GM18868 (cell line): Measurements from ENCODE around the gene FAR1.
"Not testable (repeated sequence)": the region's sequence is repeated elsewhere in the genome, so short reads cannot be mapped to it uniquely, and the experiment has no call there.

Source experiments
- ATAC-seq: cut with Tn5 transposase; IDR thresholded peaks from one replicate; pipeline ENCODE4 v1.9.1; 2021; ENCODE audit warnings: mild to moderate bottlenecking, moderate library complexity; ENCODE audit not compliant: unreplicated experiment

Gene FAR1, protein sequence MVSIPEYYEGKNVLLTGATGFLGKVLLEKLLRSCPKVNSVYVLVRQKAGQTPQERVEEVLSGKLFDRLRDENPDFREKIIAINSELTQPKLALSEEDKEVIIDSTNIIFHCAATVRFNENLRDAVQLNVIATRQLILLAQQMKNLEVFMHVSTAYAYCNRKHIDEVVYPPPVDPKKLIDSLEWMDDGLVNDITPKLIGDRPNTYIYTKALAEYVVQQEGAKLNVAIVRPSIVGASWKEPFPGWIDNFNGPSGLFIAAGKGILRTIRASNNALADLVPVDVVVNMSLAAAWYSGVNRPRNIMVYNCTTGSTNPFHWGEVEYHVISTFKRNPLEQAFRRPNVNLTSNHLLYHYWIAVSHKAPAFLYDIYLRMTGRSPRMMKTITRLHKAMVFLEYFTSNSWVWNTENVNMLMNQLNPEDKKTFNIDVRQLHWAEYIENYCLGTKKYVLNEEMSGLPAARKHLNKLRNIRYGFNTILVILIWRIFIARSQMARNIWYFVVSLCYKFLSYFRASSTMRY

DNA sequence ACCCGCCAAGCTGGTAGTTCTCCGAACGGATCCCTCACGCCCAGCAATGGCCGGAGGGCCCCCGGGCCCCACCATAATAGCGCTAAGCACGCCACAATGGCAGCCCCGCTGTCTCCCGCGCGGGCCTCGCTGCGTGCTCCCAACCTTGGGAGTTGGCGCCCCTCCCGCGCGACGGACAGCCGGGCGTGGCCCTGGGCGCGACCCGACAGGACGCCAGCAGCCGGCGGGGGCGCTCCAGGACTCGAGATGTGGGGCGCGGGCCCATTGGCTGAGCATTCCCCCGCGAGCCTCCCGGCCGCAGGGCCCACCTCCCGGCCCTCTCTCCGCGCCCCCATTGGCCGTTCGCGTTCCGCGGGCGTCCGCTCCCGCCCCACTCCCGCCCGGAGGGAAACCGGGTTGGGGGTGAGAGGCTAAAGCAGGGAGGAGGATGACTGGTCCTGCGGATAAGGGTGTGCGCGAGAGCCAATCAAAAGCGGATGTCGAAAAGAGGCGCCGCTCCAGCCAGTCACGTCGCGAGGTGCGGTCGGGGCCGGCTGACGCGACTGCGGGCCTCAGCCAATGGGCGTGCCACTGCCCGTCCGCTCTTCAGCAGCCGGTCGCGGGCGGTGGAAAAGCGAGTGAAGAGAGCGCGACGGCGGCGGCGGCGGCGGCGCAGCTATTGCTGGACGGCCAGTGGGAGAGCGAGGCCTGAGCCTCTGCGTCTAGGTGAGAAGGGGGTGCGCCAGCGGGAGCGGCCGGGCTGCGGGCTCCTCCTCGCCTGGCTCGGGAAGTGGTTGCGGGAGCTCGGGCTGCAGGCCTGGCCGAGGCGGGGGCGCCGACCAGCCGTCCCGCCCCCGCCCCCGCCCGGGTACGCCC, at the start of gene FAR1:
FAR1 (plus strand) TSS at position 567 of the 855 bp plus-strand sequence. CDS start 26,098 bp downstream, outside the sequence.
- ATAC-seq, result peak; percentile 88

DNA sequence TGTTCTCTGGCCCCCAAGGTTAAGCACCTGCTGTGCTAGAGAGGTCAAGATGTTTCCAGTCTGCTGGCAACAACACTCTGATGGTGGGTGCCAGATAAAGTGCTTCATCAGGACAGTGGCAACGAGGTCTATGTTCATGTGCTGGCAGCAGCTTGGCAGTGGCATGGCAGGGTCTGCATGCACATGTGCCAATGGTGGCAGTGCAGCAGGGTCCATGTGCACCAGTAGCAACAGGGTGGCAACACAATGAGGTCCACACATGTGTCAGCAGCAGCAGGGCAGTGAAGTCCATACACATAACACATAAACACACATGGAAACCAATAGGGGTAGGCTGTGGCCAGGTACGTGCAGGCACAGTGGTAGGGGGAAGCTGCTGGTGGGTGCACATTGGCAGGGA, 48.4 kb upstream of the FAR1 start:
- no peak for ATAC-seq

GRCh38 chr11:13626818-13627217, 41.6 kb upstream of the FAR1 start:
- not testable (repeated sequence) for ATAC-seq

- not testable (repeated sequence) for ATAC-seq
Measured at GRCh38 chr11:13628634-13629033, 39.8 kb upstream of the FAR1 start.

- ATAC-seq, result no peak
Measured at GRCh38 chr11:13629779-13630178, 38.7 kb upstream of the FAR1 start.

GRCh38 chr11:13635290-13635689, 33.2 kb upstream of the FAR1 start:
- no peak for ATAC-seq

- ATAC-seq, result no peak
Measured at GRCh38 chr11:13635804-13636203, 32.7 kb upstream of the FAR1 start.

GRCh38 chr11:13637125-13638069, 31.1 kb upstream of the FAR1 start:
- ATAC-seq, result no peak

GRCh38 chr11:13638422-13638821, 30.0 kb upstream of the FAR1 start:
- no peak for ATAC-seq

DNA sequence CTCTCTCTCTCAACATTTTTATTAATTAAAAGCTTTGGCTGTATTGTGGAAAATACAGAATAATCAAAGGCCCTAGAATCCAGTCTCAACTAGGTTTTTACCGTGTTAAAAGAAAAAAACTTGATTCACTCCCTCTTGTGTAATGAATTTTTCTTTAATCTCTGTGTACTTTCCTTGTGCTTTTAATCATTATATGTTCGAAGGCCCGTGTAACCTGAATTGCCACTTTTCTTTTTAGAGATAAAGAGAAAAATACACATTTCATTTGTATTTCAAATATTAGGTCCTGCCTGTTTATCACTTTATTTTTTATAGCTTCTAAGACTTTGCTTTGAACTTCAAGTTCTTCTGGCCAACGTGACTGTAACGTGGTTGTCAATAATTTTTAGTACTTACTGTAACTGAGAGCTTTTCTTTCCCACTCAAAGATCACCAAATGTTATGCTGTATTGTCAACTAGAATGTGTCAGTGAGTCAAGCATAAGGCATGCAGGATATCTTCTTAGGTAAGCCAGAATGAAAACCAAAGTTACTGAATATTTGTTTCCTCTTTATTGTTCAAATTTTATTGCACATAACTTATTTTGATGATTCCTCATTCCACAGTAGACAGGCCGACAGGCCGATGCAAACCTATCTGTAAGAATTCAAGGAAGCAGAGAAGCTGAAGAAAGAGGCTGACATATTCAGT, 23.3 kb upstream of the FAR1 start:
- ATAC-seq, result no peak

DNA sequence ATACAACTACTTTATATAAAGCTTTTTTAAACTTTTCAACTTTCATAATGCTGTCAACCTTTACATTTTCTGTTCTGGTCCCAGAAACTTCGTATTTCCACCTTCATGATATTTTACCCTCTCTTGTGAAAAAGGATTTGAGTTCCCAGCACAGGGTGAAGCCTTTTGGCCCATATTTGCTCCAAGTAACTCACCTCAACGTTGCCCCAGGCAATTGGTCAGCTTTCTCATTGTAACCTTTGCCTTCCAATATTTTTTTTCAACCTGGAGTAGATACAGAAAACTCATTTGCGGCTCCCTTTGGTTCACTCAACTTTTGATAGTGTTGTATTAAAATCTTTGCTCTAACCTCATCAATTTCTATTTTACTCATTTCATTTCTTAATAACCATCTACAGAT, 21.1 kb upstream of the FAR1 start:
- no peak for ATAC-seq

GRCh38 chr11:13649619-13650018, 18.8 kb upstream of the FAR1 start:
- no peak for ATAC-seq

GRCh38 chr11:13651515-13651914, 17.0 kb upstream of the FAR1 start:
- not testable (repeated sequence) for ATAC-seq

DNA sequence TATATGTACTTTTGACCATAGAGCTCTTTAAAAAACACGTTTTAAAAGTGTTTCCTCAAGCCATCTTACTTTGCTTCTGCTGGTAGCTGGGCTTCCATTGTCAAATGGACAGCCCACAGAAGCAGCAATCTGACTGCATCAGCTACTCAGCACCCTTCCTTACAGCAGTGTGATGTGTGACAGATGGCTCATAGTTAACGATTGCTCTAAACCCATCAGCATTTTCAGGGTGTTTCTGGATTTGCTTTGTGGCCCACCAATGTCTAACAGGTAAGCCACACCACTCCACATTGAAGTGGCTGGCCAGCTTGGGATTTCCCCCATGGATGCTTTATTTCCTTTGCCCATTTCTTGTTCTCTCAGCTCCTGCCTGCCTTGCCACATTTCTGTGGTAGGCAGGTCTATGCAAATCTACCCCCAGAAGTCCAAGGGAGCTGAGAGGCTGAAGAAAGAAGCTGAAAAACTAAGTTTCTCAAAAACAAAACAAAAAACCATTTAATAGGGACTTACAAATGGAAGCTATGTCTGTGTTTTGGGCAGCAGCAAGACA, 7.3 kb upstream of the FAR1 start:
- ATAC-seq, result no peak

DNA sequence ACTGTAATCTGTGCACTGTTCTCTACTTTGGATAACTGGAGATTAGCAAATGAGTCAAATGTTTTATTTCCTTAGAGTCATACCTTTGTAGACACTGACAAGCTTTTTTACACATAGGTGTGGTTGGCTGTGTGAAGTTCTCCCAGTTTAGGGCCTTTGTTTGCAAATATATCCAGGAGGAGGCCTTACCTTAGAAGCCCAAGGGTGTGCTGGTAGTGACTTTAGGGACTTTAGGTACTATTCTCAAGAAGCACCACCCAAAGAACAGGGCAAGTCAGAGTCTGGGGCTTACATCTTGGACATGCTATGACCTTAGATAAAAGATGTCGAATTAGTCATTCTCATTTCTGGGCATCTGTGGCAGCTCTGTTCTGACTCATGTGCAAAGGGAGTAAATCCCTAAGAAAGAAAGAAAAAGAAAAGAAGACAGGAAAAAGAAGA, 4.8 kb upstream of the FAR1 start:
- no peak for ATAC-seq

GRCh38 chr11:13664351-13664750, 4.1 kb upstream of the FAR1 start:
- no peak for ATAC-seq

DNA sequence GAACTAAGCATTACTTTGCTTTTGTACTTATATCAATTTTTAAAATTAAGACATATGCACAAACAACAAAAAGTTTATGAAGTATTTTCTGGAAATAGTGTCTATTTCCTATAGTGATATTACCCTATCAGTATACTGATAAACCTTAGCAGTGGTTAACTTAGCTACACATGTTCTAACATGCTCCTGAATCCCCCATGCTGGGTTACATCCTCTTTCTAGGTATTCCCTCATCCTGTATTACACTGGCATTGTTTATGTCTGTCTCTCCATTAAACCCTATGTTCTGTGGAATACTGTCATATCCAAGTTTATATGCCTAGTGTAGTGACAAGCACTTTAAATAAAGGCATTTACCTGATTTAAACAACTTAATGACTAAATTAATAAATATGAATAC, 1.8 kb upstream of the FAR1 start:
- ATAC-seq, result no peak

DNA sequence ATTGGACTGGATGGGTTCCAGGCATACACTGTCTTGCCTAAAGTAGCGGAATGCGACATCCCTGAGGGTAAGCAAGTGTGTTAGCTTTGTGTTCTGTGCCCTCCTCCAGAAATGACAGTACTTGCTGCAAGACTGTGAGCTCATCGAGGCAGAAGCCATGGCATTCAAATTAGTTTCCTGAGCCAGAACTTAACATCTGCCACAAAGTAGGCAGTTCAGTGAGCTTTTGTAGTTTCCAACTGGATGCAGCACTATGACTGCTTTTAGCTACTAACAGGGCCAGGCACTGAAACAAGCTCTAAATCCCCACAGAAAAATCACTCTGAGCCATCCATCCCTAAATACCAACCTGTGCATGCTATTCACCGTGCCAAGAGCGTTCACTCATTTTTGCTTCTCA, 1.2 kb upstream of the FAR1 start:
- ATAC-seq, result no peak

DNA sequence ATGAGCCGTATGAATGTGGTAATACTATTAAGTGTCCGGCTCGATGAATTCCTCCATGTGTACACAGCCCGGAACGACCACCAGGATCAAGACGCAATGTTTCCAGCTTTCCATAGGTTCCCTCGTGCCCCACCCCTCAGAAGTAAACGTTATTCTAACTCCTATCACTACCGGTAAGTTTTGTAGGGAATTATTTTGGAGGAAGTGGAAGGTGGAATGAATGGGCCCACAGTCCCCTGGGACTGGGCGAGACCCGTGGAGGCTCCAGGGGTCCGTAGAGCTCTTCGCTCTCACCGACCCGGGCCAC, 720 bp upstream of the FAR1 start:
- no peak for ATAC-seq

DNA sequence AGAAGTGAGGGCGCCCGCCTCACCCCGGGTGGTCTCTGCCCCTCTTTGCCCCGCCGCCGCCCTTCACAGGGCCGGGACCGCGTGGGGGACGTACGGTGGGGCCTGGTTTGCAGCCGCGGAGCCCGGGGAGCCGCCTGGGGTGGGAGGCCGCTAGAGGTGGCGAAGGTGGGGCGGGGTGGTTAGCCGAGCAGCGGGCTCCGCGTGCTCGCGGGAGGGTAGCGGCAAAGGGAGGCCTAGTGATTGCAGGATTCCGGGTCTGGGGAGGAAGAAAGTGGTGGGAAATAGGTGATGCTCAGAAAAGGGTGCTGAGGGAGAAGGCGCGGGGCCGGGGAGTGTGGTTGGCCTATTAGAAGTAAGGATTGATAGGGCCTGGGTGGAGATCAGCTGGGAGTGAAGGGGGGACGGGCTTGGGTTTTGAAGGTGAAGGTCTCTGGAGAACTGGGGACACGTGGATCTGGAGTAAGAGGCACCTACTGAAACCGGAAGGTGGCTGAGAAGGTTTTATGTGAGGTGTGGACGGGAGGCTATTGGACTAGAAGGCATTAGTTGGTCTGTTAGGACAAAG, 571 bp downstream of the FAR1 start:
- ATAC-seq, result peak; percentile 12
